HepG2 (cell line): ENCODE data around the gene GPC6. TPM values are rescaled to one million over a fixed set of nuclear protein-coding genes. Genes with fewer than 3 reads are reported as not detected.

ENCODE experiments used
- CAMTA2 ChIP-seq: sonication (generic); formaldehyde crosslinking; IDR thresholded peaks from 2 replicates; pipeline ENCODE4 v1.4.0; 2020; ENCODE audit warnings: mild to moderate bottlenecking, missing genetic modification reagents, borderline replicate concordance
- CC2D1A ChIP-seq: sonication (generic); formaldehyde crosslinking; IDR thresholded peaks from 2 replicates; pipeline ENCODE4 v1.8.1; 2023; ENCODE audit warnings: mild to moderate bottlenecking, missing genetic modification reagents
- CEBPG ChIP-seq: IDR thresholded peaks from 2 replicates; pipeline ENCODE4 v1.6.1; 2016
- FOXA1 ChIP-seq, 2 experiments: fragments of 450-650 bp in 1 of 2; sonication (generic) in 1 of 2; formaldehyde crosslinking in 1 of 2; IDR thresholded peaks; 2 replicates each; pipeline versions ENCODE4 v1.4.0 to v1.6.1; 2016 to 2020; ENCODE audit warnings: missing genetic modification reagents in 1 of 2
- GATA4 ChIP-seq: sonication (generic); IDR thresholded peaks from 2 replicates; pipeline ENCODE4 v1.6.1; 2016; ENCODE audit warnings: antibody characterized with exemption, low read depth, borderline replicate concordance
- HNF4G ChIP-seq, 2 experiments: sonication (generic) in 1 of 2; formaldehyde crosslinking in 1 of 2; IDR thresholded peaks; 2 replicates each; pipeline versions ENCODE4 v1.4.0 to v1.6.1; 2011 to 2020; ENCODE audit warnings: borderline replicate concordance in 2 of 2, low read depth in 2 of 2, mild to moderate bottlenecking in 2 of 2, low read length in 1 of 2, missing genetic modification reagents in 1 of 2, moderate library complexity in 1 of 2
- LCORL ChIP-seq, 2 experiments: fragments of 450-650 bp in 1 of 2; sonication (generic) in 1 of 2; formaldehyde crosslinking in 1 of 2; IDR thresholded peaks; 2 replicates each; pipeline versions ENCODE4 v1.5.0 to v1.6.1; 2017 to 2020; ENCODE audit warnings: antibody characterized with exemption in 1 of 2, missing genetic modification reagents in 1 of 2
- MEF2D ChIP-seq: sonication (generic); formaldehyde crosslinking; IDR thresholded peaks from 2 replicates; pipeline ENCODE4 v1.5.1; 2020; ENCODE audit warnings: mild to moderate bottlenecking, missing genetic modification reagents
- RXRB ChIP-seq: IDR thresholded peaks from 2 replicates; pipeline ENCODE4 v1.6.1; 2016; ENCODE audit warnings: borderline replicate concordance, missing genetic modification reagents, missing compliant biosample characterization
- SALL2 ChIP-seq: sonication (generic); formaldehyde crosslinking; IDR thresholded peaks from 2 replicates; pipeline ENCODE4 v1.8.1; 2023; ENCODE audit warnings: mild to moderate bottlenecking, missing genetic modification reagents, inconsistent platforms
- SATB2 ChIP-seq: sonication (generic); formaldehyde crosslinking; IDR thresholded peaks from 2 replicates; pipeline ENCODE4 v1.5.0; 2020; ENCODE audit warnings: missing genetic modification reagents
- SKIL ChIP-seq: sonication (generic); formaldehyde crosslinking; IDR thresholded peaks from 2 replicates; pipeline ENCODE4 v1.8.0; 2022; ENCODE audit warnings: missing genetic modification reagents, mild to moderate bottlenecking, moderate library complexity, borderline replicate concordance
- SNRNP70 ChIP-seq: fragments of 200-400 bp; formaldehyde crosslinking; IDR thresholded peaks from 2 replicates; pipeline ENCODE4 v1.6.1; 2017; ENCODE audit warnings: mild to moderate bottlenecking, low read depth, low read length, moderate library complexity
- SOX6 ChIP-seq, 2 experiments: fragments of 450-650 bp in 1 of 2; sonication (generic) in 1 of 2; formaldehyde crosslinking in 1 of 2; IDR thresholded peaks; 2 replicates each; pipeline versions ENCODE4 v1.4.0 to v1.6.1; 2017 to 2020; ENCODE audit warnings: antibody characterized with exemption in 1 of 2, mild to moderate bottlenecking in 1 of 2, missing genetic modification reagents in 1 of 2
- TEAD3 ChIP-seq: optimal IDR thresholded peaks from 2 replicates; pipeline ENCODE3; 2016; ENCODE audit warnings: borderline replicate concordance
- THAP11 ChIP-seq: IDR thresholded peaks from 2 replicates; pipeline ENCODE4 v1.6.1; 2016; ENCODE audit warnings: missing biosample characterization, missing genetic modification reagents
- ZNF580 ChIP-seq: IDR thresholded peaks from 2 replicates; pipeline ENCODE4 v1.6.1; 2016; ENCODE audit warnings: low read depth, borderline replicate concordance
- ZNF644 ChIP-seq: IDR thresholded peaks from 2 replicates; pipeline ENCODE4 v1.6.1; 2016; ENCODE audit warnings: low read depth
- ZNF646 ChIP-seq: sonication (generic); formaldehyde crosslinking; IDR thresholded peaks from 2 replicates; pipeline ENCODE4 v1.9.0; 2021; ENCODE audit warnings: mild to moderate bottlenecking, missing genetic modification reagents
- polyA plus RNA-seq, 8 experiments: library from polyadenylated mRNA; depleted of rRNA in 3 of 8; stranded (reverse) in 7 of 8; unstranded in 1 of 8; fragments of >200 nt; fragmentation: Illumina TruSeq in 4 of 8; extraction: Trizol in 4 of 8; gene quantifications; 2 replicates each; pipeline versions ENCODE4 v1.2.1 to v1.2.3, GENCODE V29; 2011 to 2016; ENCODE audit warnings: low read depth in 4 of 8, missing spikeins in 1 of 8, mixed read lengths in 1 of 8; ENCODE audit not compliant: insufficient read depth in 1 of 8
- total RNA-seq, 5 experiments: library from RNA; depleted of rRNA; stranded (reverse); fragments of >200 nt; fragmentation: Illumina TruSeq; extraction: Trizol; gene quantifications; 2 replicates each; pipeline ENCODE4 v1.2.3, GENCODE V29; 2016; ENCODE audit warnings: low read depth in 1 of 5

GPC6 gene
- total and polyA plus RNA-seq, 2 of the 13 experiments (the other 11 are each of a cell fraction or from before 2014, with no cell fraction given): 24.5 to 33.9 TPM

GRCh38 chr13:93201992-93202558 is 24.5 kb upstream of the GPC6 start (continued):
- TF ChIP-seq SNRNP70 (no peak), SATB2 (peak; percentile 86), ZNF644 (CRISPR knock-in tag) (peak; percentile 61; the same call in 1 of the 2 replicates), FOXA1 (IDR thresholded peaks at IDR 0.05) (peak; percentile 8; the same call in 1 of the 2 replicates), FOXA1 (CRISPR knock-in tag; IDR thresholded peaks at IDR 0.05) (peak; percentile 95), HNF4G (IDR thresholded peaks at IDR 0.05; ENCODE audit: borderline replicate concordance, low read depth, low read length) (no peak), HNF4G (CRISPR knock-in tag; IDR thresholded peaks at IDR 0.05; ENCODE audit: borderline replicate concordance, low read depth) (no peak), CC2D1A (CRISPR knock-in tag) (no peak), SKIL (CRISPR knock-in tag) (peak; percentile 57; the same call in 1 of the 2 replicates), SOX6 (IDR thresholded peaks at IDR 0.05) (no peak), SOX6 (CRISPR knock-in tag; IDR thresholded peaks at IDR 0.05) (peak; percentile 98), MEF2D (CRISPR knock-in tag) (peak; percentile 63; the same call in 1 of the 2 replicates), RXRB (peak; percentile 90), SALL2 (CRISPR knock-in tag) (0 out of 2 replicates have a peak, but pooled peaks have one; percentile 38), GATA4 (peak; percentile 44; the same call in 1 of the 2 replicates), THAP11 (CRISPR knock-in tag) (peak; percentile 41; the same call in 1 of the 2 replicates), TEAD3 (peak; percentile 84), CEBPG (CRISPR knock-in tag) (peak; percentile 94), LCORL (IDR thresholded peaks at IDR 0.05) (no peak), LCORL (CRISPR knock-in tag; IDR thresholded peaks at IDR 0.05) (peak; percentile 68; the same call in 1 of the 2 replicates), ZNF646 (CRISPR knock-in tag) (peak; percentile 66; the same call in 1 of the 2 replicates), CAMTA2 (CRISPR knock-in tag) (no peak), ZNF580 (CRISPR knock-in tag) (no peak)
